HG03439 (cell line): ENCODE results near the gene LYVE1.

Experiments used
- ATAC-seq: cut with Tn5 transposase; IDR thresholded peaks from one replicate; pipeline ENCODE4 v1.9.1; 2021; ENCODE audit warnings: mild to moderate bottlenecking, moderate library complexity; ENCODE audit not compliant: unreplicated experiment

Gene LYVE1

DNA sequence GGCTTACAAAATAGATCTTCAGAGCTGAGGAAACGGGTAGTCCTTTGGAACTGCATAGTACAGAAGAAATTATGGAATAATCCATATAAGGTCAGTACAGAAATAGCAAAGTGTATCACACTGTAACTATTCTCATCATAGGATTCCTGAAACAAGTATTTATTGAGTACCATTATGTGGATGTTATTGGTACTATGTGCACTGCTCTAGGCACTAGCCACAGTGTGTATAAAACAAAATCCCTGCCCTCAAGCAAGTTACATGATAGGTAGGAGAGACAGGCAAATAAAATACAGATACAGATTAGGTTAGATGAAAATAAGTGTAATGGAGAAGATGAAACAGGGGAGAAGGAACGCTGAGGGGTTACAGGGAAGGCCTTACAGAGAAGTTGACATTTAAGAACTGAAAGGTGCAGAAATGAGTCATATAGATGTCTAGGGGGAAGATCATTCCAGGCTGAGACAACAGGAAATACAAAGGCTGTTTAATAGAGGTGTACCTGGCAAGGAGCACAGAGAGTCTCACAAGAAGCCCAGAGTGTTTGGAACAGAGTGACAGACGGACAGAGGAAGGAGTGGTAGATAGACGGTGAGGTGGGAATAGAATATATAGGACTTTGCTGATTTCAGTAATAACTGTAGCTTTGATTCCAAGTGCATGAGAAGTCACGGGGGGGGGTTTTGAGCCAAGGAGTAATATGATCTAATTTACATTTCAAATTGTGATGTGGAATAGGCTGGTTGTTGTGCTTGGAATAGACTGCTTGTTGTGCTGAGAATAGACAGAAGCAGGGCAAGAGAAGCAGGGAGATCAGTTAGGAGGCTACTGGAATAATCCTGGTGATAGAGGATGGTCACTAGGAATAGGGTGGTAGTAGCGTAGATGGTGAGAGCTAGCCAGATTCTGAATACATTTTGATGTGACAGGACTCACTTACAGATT is 41.2 kb downstream of the LYVE1 start:
- no peak for ATAC-seq

DNA sequence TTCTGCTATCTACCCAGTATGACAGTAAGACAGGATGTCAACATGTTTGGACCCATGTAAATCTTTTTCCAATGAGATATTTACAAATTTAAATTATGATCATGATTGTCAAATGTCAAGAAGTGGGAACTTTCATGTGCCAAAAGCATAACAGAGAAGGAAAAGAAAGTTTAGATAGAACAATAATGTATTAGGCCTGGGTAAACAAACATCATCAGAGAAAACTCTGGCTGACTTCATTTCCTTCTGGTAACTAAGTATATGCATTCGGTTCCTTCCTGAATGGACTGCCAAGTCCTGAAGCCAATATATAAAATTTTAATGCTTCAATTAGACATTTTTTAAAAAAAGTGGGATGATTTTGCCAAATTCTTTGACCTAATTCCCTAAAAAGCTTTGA is 44.0 kb downstream of the LYVE1 start:
- no peak for ATAC-seq

DNA sequence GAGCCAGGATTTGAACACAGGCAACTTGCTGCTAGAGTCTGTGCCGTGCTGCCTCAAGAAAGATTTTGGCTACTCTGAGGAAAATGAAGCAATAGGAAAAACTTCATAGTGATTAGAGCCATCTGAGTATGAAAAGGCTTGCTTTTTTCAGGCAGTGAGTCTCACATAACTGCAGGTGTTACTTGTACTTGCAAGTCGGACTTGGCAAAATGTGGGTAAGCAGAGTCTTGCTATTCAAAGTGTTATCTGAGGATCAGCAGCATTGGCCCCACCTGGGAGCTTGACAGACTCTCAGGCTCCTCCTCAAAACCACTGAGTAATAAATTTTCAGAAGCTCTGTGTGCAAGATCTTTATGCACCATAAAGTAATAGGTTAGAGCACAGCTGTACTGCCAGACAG is 45.5 kb downstream of the LYVE1 start:
- ATAC-seq, result no peak

DNA sequence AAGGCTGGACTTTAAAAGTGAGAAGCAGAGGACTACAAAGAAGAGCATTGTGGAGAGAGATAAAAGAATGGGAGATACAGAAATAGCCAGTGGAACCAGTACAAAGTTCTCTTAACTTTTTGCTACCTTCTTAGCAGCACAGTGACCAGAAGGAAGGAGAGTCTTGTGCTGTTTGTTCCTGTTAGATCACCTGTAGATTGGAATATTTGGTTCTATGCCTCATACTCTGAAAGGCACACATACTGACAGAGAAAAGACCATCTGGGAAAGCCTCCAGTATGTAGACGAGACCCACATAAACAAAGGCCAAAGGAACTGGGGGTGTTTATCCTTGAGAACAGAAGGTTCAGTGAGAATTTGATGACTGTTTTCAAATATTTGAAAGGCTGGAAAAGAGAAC is 46.2 kb downstream of the LYVE1 start:
- ATAC-seq, result no peak

DNA sequence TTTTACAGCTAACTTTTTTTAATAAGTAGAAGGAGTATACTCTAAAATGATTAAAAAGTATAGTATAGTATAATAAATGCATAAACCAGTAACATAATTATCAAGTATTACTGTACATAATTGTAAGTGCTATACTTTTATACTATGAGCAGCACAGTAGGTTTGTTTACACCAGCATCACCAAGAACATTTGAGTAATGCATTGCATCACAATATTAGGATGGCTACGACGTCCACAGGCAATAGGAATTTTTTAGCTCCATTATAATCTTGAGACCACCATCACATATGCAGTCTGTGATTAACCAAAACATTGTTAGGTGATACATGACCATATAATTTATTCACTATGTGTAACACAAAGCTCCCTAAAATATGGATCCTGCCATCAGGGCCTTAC is 47.9 kb downstream of the LYVE1 start:
- no peak for ATAC-seq

DNA sequence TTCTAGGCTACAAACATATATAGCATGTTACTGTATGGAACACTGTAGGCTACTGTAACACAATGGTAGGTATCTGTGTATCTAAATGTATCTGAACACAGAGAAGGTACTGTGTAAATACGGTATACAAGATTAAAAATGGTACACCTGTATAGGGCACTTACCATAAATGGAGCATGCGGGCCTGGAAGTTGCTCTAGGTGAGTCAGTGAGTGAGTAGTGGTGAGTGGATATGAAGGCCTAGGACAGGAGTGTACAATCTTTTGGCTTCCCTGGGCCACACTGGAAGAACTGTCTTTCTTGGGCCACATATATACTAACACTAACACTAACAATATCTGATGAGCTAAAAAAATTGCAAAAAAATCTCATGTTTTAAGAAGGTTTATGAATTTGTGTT is 48.8 kb downstream of the LYVE1 start:
- ATAC-seq, result no peak

DNA sequence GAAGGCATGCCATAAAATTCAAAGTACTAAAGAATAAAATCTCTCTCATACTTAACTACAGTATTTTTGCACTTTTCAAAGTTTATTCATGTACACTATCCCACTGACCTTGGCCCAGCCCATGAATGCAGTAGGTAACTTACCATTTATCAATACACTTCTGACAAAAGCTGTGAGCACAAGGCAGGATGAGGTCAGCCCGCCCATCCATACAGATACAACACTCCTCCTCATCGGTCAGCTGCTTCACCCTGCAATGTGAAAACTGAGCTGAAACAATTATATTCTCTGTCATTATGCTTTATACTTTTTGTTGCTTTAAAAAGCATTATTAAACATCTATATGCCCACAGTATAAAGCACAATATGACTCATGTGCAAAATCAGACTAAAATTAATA is 49.6 kb downstream of the LYVE1 start:
- no peak for ATAC-seq

DNA sequence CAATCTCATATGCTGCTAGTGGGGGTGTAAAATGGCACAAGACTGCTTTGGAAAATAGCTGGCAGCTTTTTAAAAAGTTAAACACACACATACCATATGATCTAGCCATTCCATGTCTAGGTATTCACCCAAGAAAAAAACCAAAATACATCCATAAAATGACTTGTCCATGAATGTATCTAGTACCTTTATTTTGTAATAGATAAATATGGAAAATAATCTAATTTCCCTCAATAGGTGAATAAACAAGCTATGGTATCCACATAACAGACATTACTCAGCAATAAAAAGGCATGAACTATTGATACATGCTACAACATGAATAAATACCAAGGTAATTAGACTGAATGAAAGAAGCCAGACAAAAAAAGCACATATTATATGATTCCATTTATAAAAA is 50.3 kb downstream of the LYVE1 start:
- no peak for ATAC-seq

DNA sequence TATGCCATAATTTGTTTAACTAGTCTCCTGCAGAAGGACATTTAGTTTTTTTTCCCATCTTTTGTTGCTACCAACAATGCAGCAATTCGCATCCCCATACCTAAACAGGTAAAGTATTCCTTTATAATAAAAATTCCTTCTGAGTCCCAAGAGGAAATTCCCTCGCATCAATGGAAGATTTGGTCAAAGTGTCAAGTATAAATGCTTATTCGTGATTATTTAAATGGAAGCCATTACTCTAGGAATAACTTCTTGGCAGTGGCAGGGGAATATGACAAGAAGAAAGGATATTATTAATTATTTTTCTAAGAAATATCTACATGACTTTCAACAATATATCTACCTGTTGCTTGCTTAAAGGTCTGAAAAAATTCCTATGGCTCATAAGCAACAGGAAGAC is 53.0 kb downstream of the LYVE1 start:
- no peak for ATAC-seq

DNA sequence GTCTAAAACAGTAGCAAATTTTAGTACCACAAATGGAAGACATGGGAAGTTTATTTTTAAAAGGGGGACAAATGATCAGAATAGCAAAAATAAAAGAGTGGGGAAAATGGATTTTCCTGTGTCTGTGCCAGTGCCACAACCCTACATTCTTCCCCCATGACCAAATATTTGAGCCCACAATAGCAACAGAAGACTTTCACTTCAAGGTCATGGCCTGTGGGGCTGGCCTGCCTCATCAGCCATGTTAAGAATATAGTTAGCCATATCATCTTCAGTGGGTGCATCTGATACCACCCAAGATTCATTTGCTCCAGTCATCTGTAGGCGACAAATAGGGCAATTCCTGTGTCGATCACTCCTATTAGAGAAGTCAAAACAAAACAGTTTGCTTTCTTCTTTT is 53.8 kb downstream of the LYVE1 start:
- no peak for ATAC-seq

DNA sequence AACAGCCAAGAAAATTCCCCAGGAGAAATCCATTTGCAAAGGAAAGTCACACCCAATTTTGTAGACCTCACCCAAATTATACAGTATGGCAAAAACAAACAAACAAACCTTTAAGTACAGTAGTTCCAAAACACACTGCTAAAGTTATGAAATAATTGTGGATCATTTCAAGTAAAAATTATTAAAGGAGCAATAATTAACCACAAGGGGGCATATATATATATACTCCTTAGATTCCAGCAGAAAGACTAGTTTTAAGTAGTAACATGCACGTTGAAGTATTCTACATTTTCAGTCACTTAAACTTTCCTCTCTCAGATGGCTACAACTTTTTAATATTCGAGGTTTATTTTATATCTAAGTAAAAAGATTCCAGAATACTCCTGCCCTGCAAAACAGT is 54.3 kb downstream of the LYVE1 start:
- ATAC-seq, result no peak

DNA sequence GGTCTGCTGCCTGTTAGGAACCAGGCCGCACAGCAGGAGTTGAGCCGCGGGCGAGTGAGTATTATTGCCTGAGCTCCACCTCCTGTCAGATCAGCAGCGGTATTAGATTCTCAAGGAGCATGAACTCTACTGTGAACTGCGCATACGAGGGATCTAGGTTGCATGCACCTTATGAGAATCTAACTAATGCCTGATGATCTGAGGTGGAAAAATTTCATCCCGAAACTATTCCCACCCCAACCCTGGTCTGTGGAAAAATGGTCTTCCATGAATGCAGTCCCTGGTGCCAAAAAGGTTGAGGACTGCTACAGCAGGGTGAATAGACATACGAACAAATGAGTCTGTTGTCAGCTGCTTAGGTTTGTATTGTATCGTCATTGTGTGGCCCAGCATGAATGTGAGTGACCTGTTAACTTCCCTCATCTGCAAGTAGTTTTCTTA is 57.3 kb downstream of the LYVE1 start:
- no peak for ATAC-seq
